KMS-11 (cell line): ENCODE results near the gene DAB2IP.

Experiments used
- H2AFZ ChIP-seq: fragments of 200-600 bp; sonication (generic); 2 replicates; pipeline ENCODE4 v1.6.1; 2016; ENCODE audit warnings: antibody characterized with exemption, mixed run types, low read depth
- H3K27ac ChIP-seq: fragments of 200-600 bp; sonication (generic); 2 replicates; pipeline ENCODE4 v1.6.1; 2016; ENCODE audit warnings: mild to moderate bottlenecking, mixed run types
- H3K27me3 ChIP-seq: fragments of 200-600 bp; sonication (generic); 2 replicates; pipeline ENCODE4 v1.6.1; 2017; ENCODE audit warnings: mild to moderate bottlenecking, low read depth, mixed run types, moderate library complexity; ENCODE audit not compliant: insufficient read depth
- H3K36me3 ChIP-seq: fragments of 200-600 bp; sonication (generic); 2 replicates; pipeline ENCODE4 v1.6.1; 2017; ENCODE audit warnings: mild to moderate bottlenecking, mixed run types; ENCODE audit not compliant: insufficient read depth
- H3K4me1 ChIP-seq: fragments of 200-600 bp; sonication (generic); 2 replicates; pipeline ENCODE4 v1.6.1; 2016; ENCODE audit warnings: mild to moderate bottlenecking, low read depth, mixed run types; ENCODE audit not compliant: poor library complexity, severe bottlenecking
- H3K4me2 ChIP-seq: fragments of 200-600 bp; sonication (generic); 2 replicates; pipeline ENCODE4 v1.7.0; 2016; ENCODE audit warnings: mild to moderate bottlenecking, mixed run types
- H3K4me3 ChIP-seq: fragments of 200-600 bp; sonication (generic); IDR thresholded peaks from 2 replicates; pipeline ENCODE4 v1.6.1; 2017; ENCODE audit warnings: low read depth, low read length, mixed read lengths; ENCODE audit not compliant: insufficient read depth
- H3K79me2 ChIP-seq: fragments of 200-600 bp; sonication (generic); 2 replicates; pipeline ENCODE4 v1.6.1; 2016; ENCODE audit warnings: low read depth, mixed run types; ENCODE audit not compliant: insufficient read depth
- H3K9ac ChIP-seq: fragments of 200-600 bp; sonication (generic); 2 replicates; pipeline ENCODE4 v1.6.1; 2016; ENCODE audit warnings: mild to moderate bottlenecking, mixed run types
- H4K20me1 ChIP-seq: fragments of 200-600 bp; sonication (generic); 2 replicates; pipeline ENCODE4 v1.6.1; 2016; ENCODE audit warnings: mild to moderate bottlenecking, mixed run types; ENCODE audit not compliant: insufficient read depth
- CTCF ChIP-seq: fragments of 200-600 bp; sonication (generic); conservative IDR thresholded peaks from 2 replicates; pipeline ENCODE4 v1.6.1; 2017; ENCODE audit warnings: low read depth, mild to moderate bottlenecking, antibody characterized with exemption, low read length, moderate library complexity, mixed read lengths

DAB2IP gene

GRCh38 chr9:121732886-121733285, 81.5 kb downstream of the DAB2IP start:
- Histone ChIP-seq H3K27ac (peak overlapping the region; percentile 58), H4K20me1 (no peaks in the 10 kb centered on the region), H3K36me3 (no peaks in the 10 kb centered on the region), H3K4me3 (no peak overlapping the region), H3K27me3 (no peaks in the 10 kb centered on the region), H2AFZ (no peak overlapping the region), H3K4me2 (peak overlapping the region; percentile 54), H3K4me1 (peaks cover 75% of the 10 kb centered on the region), H3K9ac (peak overlapping the region; percentile 9; the same call in 1 of the 2 replicates), H3K79me2 (peaks cover 4% of the 10 kb centered on the region; the same call in 1 of the 2 replicates)
- TF ChIP-seq CTCF: no peak

GRCh38 chr9:121734465-121734864, 83.0 kb downstream of the DAB2IP start:
- Histone ChIP-seq H4K20me1 (no peaks in the 10 kb centered on the region), H3K4me1 (peaks cover 91% of the 10 kb centered on the region), H3K4me2 (peak overlapping the region; percentile 31; the same call in 1 of the 2 replicates)

GRCh38 chr9:121735065-121735792, 83.8 kb downstream of the DAB2IP start:
- peak overlapping the region; percentile 34; the same call in 1 of the 2 replicates for H3K9ac ChIP-seq
- H3K27ac ChIP-seq: peak overlapping the region; percentile 56
- peak overlapping the region; percentile 31 for H3K4me2 ChIP-seq
- no peaks in the 10 kb centered on the region for H3K36me3 ChIP-seq
- H2AFZ ChIP-seq: no peak overlapping the region
- H3K4me1 ChIP-seq: peaks cover 95% of the 10 kb centered on the region
- H3K27me3 ChIP-seq: no peaks in the 10 kb centered on the region
- H4K20me1 ChIP-seq: no peaks in the 10 kb centered on the region
- no peak overlapping the region for H3K4me3 ChIP-seq
- H3K79me2 ChIP-seq: peaks cover 4% of the 10 kb centered on the region; the same call in 1 of the 2 replicates
- peak; percentile 66 for TF ChIP-seq CTCF

More at GRCh38 chr9:121734465-121734864, 83.0 kb downstream of the DAB2IP start:
- no peaks in the 10 kb centered on the region for H3K27me3 ChIP-seq
- peaks cover 4% of the 10 kb centered on the region; the same call in 1 of the 2 replicates for H3K79me2 ChIP-seq
- no peak overlapping the region for H2AFZ ChIP-seq
- TF ChIP-seq CTCF: no peak
- H3K36me3 ChIP-seq: no peaks in the 10 kb centered on the region
- H3K4me3 ChIP-seq: no peak overlapping the region
- no peak overlapping the region for H3K9ac ChIP-seq
- peak overlapping the region; percentile 56; the same call in 1 of the 2 replicates for H3K27ac ChIP-seq

DNA sequence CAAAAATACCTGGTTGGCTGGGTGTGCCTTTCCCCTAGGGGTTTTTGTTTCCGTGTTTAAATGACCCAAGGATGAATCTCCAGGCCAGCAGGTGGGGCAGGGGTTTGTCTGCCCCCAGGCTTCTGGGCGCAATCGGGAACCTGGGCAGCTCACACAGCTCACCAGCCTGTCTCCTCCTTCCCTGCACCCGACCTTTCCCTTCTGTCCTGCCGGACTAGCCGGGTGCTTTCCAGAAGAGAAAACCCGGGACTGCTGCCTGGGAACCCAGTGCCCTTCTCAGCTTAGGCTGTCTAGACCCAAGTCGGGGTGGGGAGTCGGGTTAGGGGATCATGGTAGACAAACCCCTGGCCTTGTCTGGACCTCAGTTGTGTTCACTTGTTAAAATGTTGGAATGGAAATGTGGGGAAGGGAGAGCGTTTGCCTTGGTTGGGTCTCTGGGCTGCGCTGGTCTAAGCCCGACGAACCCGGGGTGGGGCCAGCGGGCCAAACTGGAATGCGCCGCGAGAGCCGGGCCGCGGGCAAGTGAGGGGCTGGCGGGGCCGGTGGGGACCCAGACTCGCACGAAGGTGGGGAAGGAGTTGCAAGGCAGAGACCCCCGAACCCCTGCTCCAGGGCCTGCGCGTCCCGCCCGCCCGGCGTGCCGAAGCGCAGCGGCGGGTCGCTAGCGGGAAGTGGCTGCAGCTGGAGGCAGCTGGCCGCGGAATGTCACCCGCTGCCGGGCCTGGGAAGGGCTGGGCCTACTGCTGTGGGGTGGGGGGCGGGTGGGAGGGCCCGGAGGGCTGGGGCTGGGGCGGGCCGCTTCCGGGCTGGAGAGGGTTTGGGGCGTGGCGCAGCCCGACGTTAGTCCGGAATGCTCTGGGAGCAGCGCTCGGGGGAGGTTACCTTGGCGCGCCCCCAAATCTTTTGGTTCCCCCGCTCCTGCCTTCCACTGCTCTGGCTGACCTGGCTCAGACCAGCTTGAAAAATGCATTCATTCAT, 84.6 kb downstream of the DAB2IP start:
- H3K27me3 ChIP-seq: no peaks in the 10 kb centered on the region
- H2AFZ ChIP-seq: no peak overlapping the region
- peaks cover 4% of the 10 kb centered on the region; the same call in 1 of the 2 replicates for H3K79me2 ChIP-seq
- H3K9ac ChIP-seq: peak overlapping the region; percentile 34; the same call in 1 of the 2 replicates
- H3K4me3 ChIP-seq: no peak overlapping the region
- H4K20me1 ChIP-seq: no peaks in the 10 kb centered on the region
- H3K4me2 ChIP-seq: peak overlapping the region; percentile 31; the same call in 1 of the 2 replicates
- H3K27ac ChIP-seq: peak overlapping the region; percentile 56
- no peaks in the 10 kb centered on the region for H3K36me3 ChIP-seq
- TF ChIP-seq CTCF: no peak
- H3K4me1 ChIP-seq: peaks cover 95% of the 10 kb centered on the region
